Memory B cell (primary cell): ENCODE results near the gene TSEN15.

ENCODE experiments used
- ATAC-seq: fragments of 150-1000 bp; cut with Tn5 transposase; 2 replicates; pipeline ENCODE4 v1.10.0; 2021; ENCODE audit warnings: low read depth, mild to moderate bottlenecking, moderate library complexity
- DNase-seq, 2 donors: peaks; one replicate each; pipeline ENCODE4 v3.0.0; 2022; ENCODE audit warnings: low spot score in 2 of 2
- H3K27ac Mint-ChIP-seq: one replicate; pipeline ENCODE4 v1.8.0; 2022; ENCODE audit warnings: mild to moderate bottlenecking, moderate library complexity, mixed read lengths
- H3K27me3 Mint-ChIP-seq: one replicate; pipeline ENCODE4 v1.8.0; 2022; ENCODE audit warnings: mixed read lengths
- H3K36me3 Mint-ChIP-seq: one replicate; pipeline ENCODE4 v1.8.0; 2022; ENCODE audit warnings: mild to moderate bottlenecking, mixed read lengths
- H3K4me1 Mint-ChIP-seq: one replicate; pipeline ENCODE4 v1.8.0; 2022; ENCODE audit warnings: mixed read lengths
- H3K4me3 Mint-ChIP-seq: one replicate; pipeline ENCODE4 v1.8.0; 2022; ENCODE audit warnings: mild to moderate bottlenecking, moderate library complexity, mixed read lengths
- H3K9me3 Mint-ChIP-seq: one replicate; pipeline ENCODE4 v1.8.0; 2022; ENCODE audit warnings: mixed read lengths

TSEN15 gene

DNA sequence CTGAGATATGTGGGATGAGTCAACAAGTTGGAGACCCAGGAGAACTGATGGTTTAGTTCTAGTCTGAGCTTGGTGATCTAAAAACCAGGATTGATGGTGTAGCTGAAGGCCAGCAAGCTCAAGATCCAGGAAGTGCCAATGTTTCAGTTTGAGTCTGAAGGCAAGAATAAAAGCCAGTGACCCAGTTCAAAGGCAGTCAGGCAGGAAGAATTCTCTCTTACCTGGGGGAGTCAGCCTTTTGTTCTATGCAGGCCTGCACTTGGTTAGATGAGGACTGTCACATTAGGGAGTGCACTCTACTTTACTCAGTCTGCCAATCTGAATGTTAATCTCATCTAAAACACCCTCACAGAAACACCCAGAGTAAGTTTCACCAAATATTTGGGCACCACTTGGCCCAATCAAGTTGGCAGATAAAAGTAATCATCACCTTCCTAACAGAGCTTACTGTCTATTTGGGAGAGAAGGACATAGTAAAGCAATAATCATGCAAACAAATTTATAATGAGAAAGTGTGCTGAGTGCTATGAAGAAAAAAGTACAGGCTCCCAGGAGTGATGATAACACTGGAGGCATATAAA, 63.4 kb downstream of the TSEN15 start:
- Mint-ChIP-seq H3K4me1 (peaks cover 11% of the 10 kb centered on the region), H3K4me3 (no peak overlapping the region), H3K9me3 (peaks cover 3% of the 10 kb centered on the region), H3K36me3 (peaks cover 2% of the 10 kb centered on the region), H3K27me3 (no peaks in the 10 kb centered on the region), H3K27ac (no peak overlapping the region)
- ATAC-seq, result no peak
- no peak for DNase-seq

DNA sequence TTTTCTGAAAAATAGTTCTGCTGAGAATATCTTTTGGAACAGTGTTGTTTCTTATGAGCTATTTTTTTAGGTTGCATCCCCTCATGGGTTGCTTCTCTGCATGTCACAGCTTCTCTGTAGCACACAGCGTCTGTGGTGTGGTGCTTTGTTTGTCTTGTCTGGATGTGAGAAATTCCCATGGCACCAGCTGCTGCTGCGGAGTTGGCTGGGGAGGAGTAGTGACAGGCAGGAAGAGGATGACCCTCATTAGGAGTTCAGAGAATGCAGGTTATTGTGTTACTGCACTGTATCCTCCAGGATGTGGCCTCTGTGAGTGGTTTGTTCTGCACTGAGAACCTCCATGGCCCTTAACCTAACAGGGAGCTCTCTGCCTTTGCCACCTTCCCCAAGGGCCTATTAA, 64.8 kb downstream of the TSEN15 start:
- Mint-ChIP-seq H3K27me3 (no peaks in the 10 kb centered on the region), H3K4me3 (no peak overlapping the region), H3K27ac (no peak overlapping the region), H3K36me3 (peaks cover 2% of the 10 kb centered on the region), H3K4me1 (no peaks in the 10 kb centered on the region), H3K9me3 (peaks cover 3% of the 10 kb centered on the region)
- no peak for ATAC-seq
- no peak for DNase-seq

DNA sequence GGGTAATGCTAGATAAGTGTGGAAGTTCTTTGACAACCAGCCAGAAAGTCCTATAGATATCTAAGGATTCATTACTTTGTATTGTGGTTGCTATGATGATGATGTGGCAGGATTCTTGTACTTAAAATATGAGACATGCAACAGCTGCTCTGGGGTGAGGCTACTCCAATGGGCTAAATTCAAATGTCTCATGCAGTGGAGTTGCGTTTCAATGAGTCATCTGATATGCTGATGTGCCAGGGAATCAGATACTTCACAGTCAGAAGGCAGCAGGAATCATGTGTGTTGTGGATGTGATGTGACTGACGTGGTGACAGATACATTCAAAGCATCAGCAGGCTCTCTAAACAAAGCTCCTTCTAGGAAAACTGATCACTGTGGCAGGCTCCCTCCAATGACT, 66.5 kb downstream of the TSEN15 start:
- Mint-ChIP-seq H3K36me3 (peaks cover 4% of the 10 kb centered on the region), H3K4me3 (no peak overlapping the region), H3K27me3 (no peaks in the 10 kb centered on the region), H3K9me3 (peaks cover 3% of the 10 kb centered on the region), H3K27ac (no peak overlapping the region), H3K4me1 (no peaks in the 10 kb centered on the region)
- ATAC-seq (no peak), DNase-seq (no peak)
